Heart left ventricle (tissue), 16 donors: ENCODE results near the gene BRD8. TPM values are rescaled to one million over a fixed set of nuclear protein-coding genes. Genes with fewer than 3 reads are reported as not detected.

Source experiments
- ATAC-seq, 4 donors: fragments of 200-7000 bp; cut with Tn5 transposase; one replicate each; pipeline ENCODE4 v1.9.1; 2020 to 2022; ENCODE audit warnings: moderate library complexity in 4 of 4, mild to moderate bottlenecking in 3 of 4, moderate number of reproducible peaks in 1 of 4
- DNase-seq, 5 donors: peaks; one replicate each; pipeline ENCODE4 v3.0.0-alpha.2; 2020
- H3K27ac ChIP-seq, 12 donors: fragments of 200-600 bp; sonication (generic) in 4 of 12; one replicate each; pipeline versions ENCODE4 v1.5.0 to v1.8.0; 2016 to 2022; ENCODE audit warnings: mild to moderate bottlenecking in 2 of 12
- H3K27me3 ChIP-seq, 9 donors: fragments of 200-600 bp; sonication (generic) in 2 of 9; one replicate each; pipeline versions ENCODE4 v1.5.1 to v1.8.0; 2016 to 2022; ENCODE audit warnings: mild to moderate bottlenecking in 3 of 9
- H3K36me3 ChIP-seq, 9 donors: fragments of 200-600 bp; sonication (generic) in 2 of 9; one replicate each; pipeline versions ENCODE4 v1.5.0 to v1.8.0; 2018 to 2022; ENCODE audit warnings: mild to moderate bottlenecking in 2 of 9
- H3K4me1 ChIP-seq, 12 donors: fragments of 200-600 bp; sonication (generic) in 4 of 12; one replicate each; pipeline versions ENCODE4 v1.5.0 to v1.8.0; 2016 to 2022; ENCODE audit warnings: mild to moderate bottlenecking in 3 of 12
- H3K4me3 ChIP-seq, 12 donors: fragments of 200-600 bp; sonication (generic) in 4 of 12; one replicate each; pipeline versions ENCODE4 v1.5.0 to v1.8.0; 2017 to 2022; ENCODE audit warnings: mild to moderate bottlenecking in 9 of 12, moderate library complexity in 4 of 12
- H3K9me3 ChIP-seq, 12 donors: fragments of 200-600 bp; sonication (generic) in 4 of 12; one replicate each; pipeline versions ENCODE4 v1.5.0 to v1.8.0; 2016 to 2022; ENCODE audit warnings: mild to moderate bottlenecking in 1 of 12
- CTCF ChIP-seq, 12 donors: fragments of 200-600 bp; sonication (generic) in 4 of 12; IDR thresholded peaks; one replicate each; pipeline versions ENCODE4 v1.5.0 to v1.8.0; 2018 to 2022; ENCODE audit warnings: antibody characterized with exemption in 12 of 12, mild to moderate bottlenecking in 5 of 12
- POLR2A ChIP-seq, 2 donors: fragments of 450-650 bp; IDR thresholded peaks; one replicate each; pipeline ENCODE4 v1.6.1; 2017; ENCODE audit warnings: antibody characterized with exemption in 2 of 2, mild to moderate bottlenecking in 2 of 2, moderate library complexity in 2 of 2
- WGBS, 4 donors: extraction: QIAGEN DNeasy Blood & Tissue Kit in 2 of 4; methylation state at CpG; one replicate each; pipeline versions ENCODE4 v1.1.5 to v1.1.7; 2013 to 2018; 5-methylcytosine and 5-hydroxymethylcytosine counted together
- intact Hi-C, 10 donors: fragments of 100-400 bp; cut with DNase I; formaldehyde crosslinking; loops; one replicate each; pipeline versions ENCODE4 v1.11.1 to v1.14.2; 2022
- long read RNA-seq, 3 donors: library from polyadenylated mRNA; unstranded; transcript quantifications; one replicate each; pipeline ENCODE4 v2.0.0, GENCODE V29; 2020 to 2021
- polyA plus RNA-seq, 2 donors: library from polyadenylated mRNA; stranded (reverse); fragments of 200-250 nt; gene quantifications; one replicate each; pipeline ENCODE4 v1.2.3, GENCODE V29; 2013
- total RNA-seq, 9 donors: library from RNA; depleted of rRNA in 2 of 9; stranded (reverse); fragments of >200 nt in 2 of 9; fragmentation: NEBNext Ultra II Directional in 3 of 9; extraction: Animal tissue kit (Norgen Biotek cat#: 25700) in 3 of 9; gene quantifications; one replicate each; pipeline versions ENCODE4 v1.1.0 to v1.2.4, GENCODE V29; 2016 to 2023
- donor health status: ischemic (EF 13 %, LVEDD 7.1; RV severe dilation, severe dysfunction).
- donor health status: healthy with polysubstance abuse.
- donor health status: DM: no; HTN: yes; CAD: no.
- donor health status: DM: no; HTN: no; CAD: no.
- donor health status: ischemic (EF 25% LVEDD 6.9; RV normal size, moderate dysfunction).
- donor health status: ischemic (EF 25% LVEDD 5.7; RV mildly dilated, moderate dysfunction).
- donor health status: healthy.
- donor health status: DM: yes; HTN: yes; CAD: no.
- donor health status: ischemic (EF 35%, LVEDD 5.7; RV mildly dilated, moderate dysfunction).
- donor health status: nonischemic (EF 11% LVEDD 7.7; RV severe dilation, severe dysfunction).
- donor health status: DM: yes; HTN: yes; CAD: no.
- donor health status: PGD.
- donor health status: ischemic (EF 29% LVEDD 5.4; RV normal size, mild dysfunction).
- donor health status: nonischemic (EF 23%, LVEDD 6.1; RV moderate dilation, normal function).

BRD8 gene
- 10 to 100 TPM; 16.6 to 30.2 (median 23.0) TPM for total RNA-seq
- 10 to 100 TPM; 17.6 to 22.6 TPM for polyA plus RNA-seq
- long read RNA-seq, donor 1, transcript BRD8-201 (22 exons, 3,198 nt), result major isoform, 22 of 53 reads
- long read RNA-seq, donor 1, transcript BRD8-203 (21 exons, 2,982 nt), result minor isoform, 13 of 53 reads
- long read RNA-seq, donor 1, partial matches to known transcripts, result 12 of 53 reads
- long read RNA-seq, donor 1, other reads (novel, unspliced or antisense), result 5 of 53 reads
- long read RNA-seq, donor 2, transcript BRD8-201 (22 exons, 3,198 nt), result major isoform, 22 of 82 reads
- long read RNA-seq, donor 2, transcript BRD8-203 (21 exons, 2,982 nt), result minor isoform, 10 of 82 reads
- long read RNA-seq, donor 2, partial matches to known transcripts, result 28 of 82 reads
- long read RNA-seq, donor 2, other reads (novel, unspliced or antisense), result 21 of 82 reads
- long read RNA-seq, donor 3, transcript BRD8-201 (22 exons, 3,198 nt), result major isoform, 18 of 35 reads
- long read RNA-seq, donor 3, partial matches to known transcripts, result 5 of 35 reads
- long read RNA-seq, donor 3, other reads (novel, unspliced or antisense), result 8 of 35 reads

GRCh38 chr5:138178516-138179276 lies at the start of gene BRD8, which contains the start of gene KIF20A:
TSS of gene BRD8 (minus strand) at chr5:138178630. CDS start at chr5:138178614, 16 bp downstream.
TSS of gene KIF20A (plus strand) at chr5:138179112. CDS start at chr5:138179681, 569 bp downstream.
- H3K36me3 ChIP-seq, result peaks cover 0 to 53% (median 32%) of the 10 kb centered on the region in 9 donors
- peaks cover 2 to 31% (median 19%) of the 10 kb centered on the region in 12 donors for H3K4me1 ChIP-seq
- intact Hi-C loops, result no loop called here

GRCh38 chr5:138226910-138227309 lies 48.5 kb upstream of the BRD8 start:
- Histone ChIP-seq H3K27me3 (no peaks in the 10 kb centered on the region), H3K9me3 (peaks cover 0 to 13% (median 4%) of the 10 kb centered on the region in 12 donors), H3K36me3 (no peaks in the 10 kb centered on the region), H3K27ac (no peak overlapping the region), H3K4me3 (no peak overlapping the region), H3K4me1 (peaks cover 0 to 21% (median 7%) of the 10 kb centered on the region in 12 donors)
- TF ChIP-seq CTCF (IDR thresholded peaks at IDR 0.05) (no peak), POLR2A (IDR thresholded peaks at IDR 0.05) (no peak)
- no peak for ATAC-seq
- intact Hi-C loops, result loop anchor here in 3 of 10 donors (10.0 kb wide), 3 partner anchors 168 to 278 kb away; no protein-coding TSS in a partner anchor
- no peak for DNase-seq

More at GRCh38 chr5:138178516-138179276, at the start of gene BRD8, which contains the start of gene KIF20A:
- TF ChIP-seq POLR2A (IDR thresholded peaks at IDR 0.05) (peak in 1 of 2 donors; percentile 44), CTCF (IDR thresholded peaks at IDR 0.05) (no peak)
- Histone ChIP-seq H3K27ac (peak within 1 kb of the TSS; percentile 43 to 94 (median 90)), H3K9me3 (no peaks in the 10 kb centered on the region), H3K4me3 (peak within 1 kb of the TSS; percentile 62 to 95 (median 84)), H3K27me3 (no peaks in the 10 kb centered on the region)
- ATAC-seq (peak; percentile 95 to 98 (median 98)), DNase-seq (peak; percentile 94 to 98 (median 97))
- 0 to 1% (median 1%) methylated on average over 38 to 41 of the region's 41 CpGs for WGBS, 4 donors

GRCh38 chr5:138224712-138225111 lies 46.3 kb upstream of the BRD8 start:
- no peak overlapping the region for H3K27ac ChIP-seq
- ATAC-seq (no peak), DNase-seq (no peak)
- 78 to 84% (median 81%) methylated on average over 6 of the region's 6 CpGs for whole genome bisulfite sequencing, 4 donors
- no peaks in the 10 kb centered on the region for H3K27me3 ChIP-seq
- intact Hi-C loops, result loop anchor here in 8 of 10 donors (5.0 to 10.0 kb wide), 5 partner anchors 58 to 280 kb away; no protein-coding TSS in a partner anchor
- H3K9me3 ChIP-seq, result peaks cover 0 to 13% (median 4%) of the 10 kb centered on the region in 12 donors
- H3K4me3 ChIP-seq, result no peak overlapping the region
- TF ChIP-seq CTCF (IDR thresholded peaks at IDR 0.05) (no peak), POLR2A (IDR thresholded peaks at IDR 0.05) (no peak)
- peaks cover 0 to 8% (median under 1%) of the 10 kb centered on the region in 12 donors for H3K4me1 ChIP-seq
- H3K36me3 ChIP-seq, result no peaks in the 10 kb centered on the region
